Adipocyte (in vitro differentiated cells): Measurements from ENCODE around the gene DENND1A.

Experiments
- DNase-seq: peaks from one replicate; pipeline ENCODE4 v3.0.0-alpha.2; 2015; ENCODE audit warnings: low read depth
- H3K27me3 ChIP-seq: replicated peaks from 2 replicates; pipeline ENCODE4 v1.7.0; 2013; ENCODE audit warnings: mild to moderate bottlenecking, low read length, moderate library complexity; ENCODE audit not compliant: control insufficient read depth, insufficient read depth
- H3K36me3 ChIP-seq: 2 replicates; pipeline ENCODE4 v1.7.0; 2013; ENCODE audit warnings: low read length, mild to moderate bottlenecking, moderate library complexity; ENCODE audit not compliant: control insufficient read depth, insufficient read depth, severe bottlenecking
- H3K4me1 ChIP-seq: 2 replicates; pipeline ENCODE4 v1.7.0; 2013; ENCODE audit warnings: mild to moderate bottlenecking, low read length, moderate library complexity; ENCODE audit not compliant: control insufficient read depth, insufficient read depth
- H3K4me3 ChIP-seq: 2 replicates; pipeline ENCODE4 v1.7.0; 2013; ENCODE audit warnings: mild to moderate bottlenecking, low read length, moderate library complexity
- H3K9ac ChIP-seq: 2 replicates; pipeline ENCODE4 v1.7.0; 2013; ENCODE audit warnings: mild to moderate bottlenecking, low read length, moderate library complexity
- H3K9me3 ChIP-seq: 2 replicates; pipeline ENCODE4 v1.7.0; 2013; ENCODE audit warnings: mild to moderate bottlenecking, low read length, moderate library complexity; ENCODE audit not compliant: control insufficient read depth

DENND1A gene

DNA sequence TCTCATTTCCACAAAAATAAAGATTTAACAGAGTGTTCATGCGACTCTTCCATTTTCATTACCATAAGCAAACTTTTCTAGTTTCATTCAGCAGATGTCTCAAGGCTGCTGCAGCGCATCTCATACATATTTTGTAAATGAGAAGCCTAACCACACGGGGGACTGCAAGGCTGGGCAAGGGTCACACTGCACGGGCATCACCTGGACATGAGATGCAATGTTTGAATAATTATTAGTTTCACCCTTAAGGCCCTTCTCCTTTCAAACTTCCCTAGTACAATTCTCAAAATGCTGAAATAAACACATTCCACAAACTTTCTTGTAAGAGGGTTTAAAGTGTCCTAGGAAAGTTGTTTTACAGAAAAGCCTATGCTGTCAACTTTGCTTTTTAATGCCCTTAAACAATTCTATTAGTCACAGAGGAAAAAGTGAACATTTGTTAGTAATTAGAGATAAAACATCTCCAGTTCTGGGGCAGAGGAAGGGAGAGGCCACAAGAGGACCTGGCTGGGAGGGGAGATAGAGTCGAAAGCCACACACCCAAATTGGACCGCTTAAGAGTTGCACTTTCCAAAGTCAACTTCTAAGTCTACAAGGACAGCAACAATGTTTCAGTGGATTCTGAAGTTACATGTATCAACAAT is 1.3 kb downstream of the DENND1A start:
- Histone ChIP-seq H3K4me1 (peaks cover 29% of the 10 kb centered on the region), H3K36me3 (no peaks in the 10 kb centered on the region), H3K27me3 (no peaks in the 10 kb centered on the region), H3K4me3 (peak overlapping the region; percentile 87), H3K9me3 (peaks cover 3% of the 10 kb centered on the region), H3K9ac (peak overlapping the region; percentile 83)
- peak; percentile 73 for DNase-seq

DNA sequence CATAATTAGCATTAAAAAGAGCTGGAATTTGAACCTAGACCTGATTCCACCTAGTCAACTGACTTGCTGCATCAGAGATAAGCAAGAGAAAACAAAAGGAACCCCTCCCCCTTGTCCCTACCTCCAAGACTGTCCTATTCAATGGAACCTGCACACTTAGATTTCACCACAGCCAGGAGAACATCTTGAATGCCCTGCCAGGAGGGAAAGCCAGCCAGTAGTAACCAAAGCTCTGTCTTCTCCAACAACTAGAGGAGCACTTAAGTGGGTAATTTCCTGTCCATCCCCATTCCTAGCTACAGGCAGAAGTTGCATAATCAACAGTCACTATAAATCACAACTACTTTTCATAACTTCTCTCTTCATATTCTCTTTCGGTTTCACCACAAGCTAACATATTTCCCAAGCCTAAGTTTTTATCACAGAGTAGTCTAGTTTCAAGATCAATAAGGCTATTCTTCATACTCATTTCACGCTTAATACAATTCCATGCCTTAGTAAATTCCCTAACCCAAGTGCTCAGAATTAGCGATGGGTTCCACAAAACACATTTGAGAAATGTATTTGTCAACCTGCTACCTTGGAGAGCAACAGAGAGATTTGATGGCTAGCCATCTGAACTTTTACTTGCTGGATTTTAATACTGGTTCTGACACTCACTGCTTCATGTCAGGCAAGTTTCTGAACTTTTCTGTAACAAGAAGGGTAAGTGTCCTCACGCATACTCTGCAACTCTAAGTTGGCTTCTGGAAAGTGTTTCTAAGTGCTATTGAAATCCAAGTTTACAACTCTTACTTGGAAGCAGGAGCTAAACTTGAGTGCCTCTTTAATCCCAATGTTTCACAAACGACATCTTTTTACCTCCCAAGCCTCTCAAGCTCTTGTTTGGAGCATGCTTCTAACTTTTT is 2.0 kb downstream of the DENND1A start:
- H3K9me3 ChIP-seq, result peaks cover 4% of the 10 kb centered on the region
- H3K4me3 ChIP-seq, result peak overlapping the region; percentile 87
- H3K9ac ChIP-seq, result no peak overlapping the region
- H3K36me3 ChIP-seq, result no peaks in the 10 kb centered on the region
- peaks cover 29% of the 10 kb centered on the region for H3K4me1 ChIP-seq
- H3K27me3 ChIP-seq, result no peaks in the 10 kb centered on the region
- peak; percentile 48 for DNase-seq

DNA sequence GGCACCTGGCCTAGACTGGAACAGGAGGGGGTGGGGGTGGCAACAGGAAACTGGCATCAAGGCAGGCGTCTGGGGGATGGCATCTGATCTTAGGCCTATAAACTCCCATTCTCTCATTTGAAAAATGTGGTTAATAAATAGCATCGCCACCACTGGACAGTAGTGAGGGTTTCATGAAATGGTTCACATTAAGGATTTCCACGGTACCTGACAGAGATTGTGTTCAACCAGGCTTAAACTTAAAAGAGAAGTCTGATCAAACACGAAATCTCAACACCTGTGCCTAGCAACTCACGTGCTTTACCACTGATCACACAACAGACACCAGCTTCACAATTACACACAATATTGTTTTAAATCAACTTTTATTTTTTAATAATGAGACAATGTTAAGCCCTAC is 3.0 kb downstream of the DENND1A start:
- Histone ChIP-seq H3K9me3 (peaks cover 4% of the 10 kb centered on the region), H3K4me3 (no peak overlapping the region), H3K27me3 (no peaks in the 10 kb centered on the region), H3K36me3 (no peaks in the 10 kb centered on the region), H3K9ac (no peak overlapping the region), H3K4me1 (peaks cover 29% of the 10 kb centered on the region)
- DNase-seq, result no peak

DNA sequence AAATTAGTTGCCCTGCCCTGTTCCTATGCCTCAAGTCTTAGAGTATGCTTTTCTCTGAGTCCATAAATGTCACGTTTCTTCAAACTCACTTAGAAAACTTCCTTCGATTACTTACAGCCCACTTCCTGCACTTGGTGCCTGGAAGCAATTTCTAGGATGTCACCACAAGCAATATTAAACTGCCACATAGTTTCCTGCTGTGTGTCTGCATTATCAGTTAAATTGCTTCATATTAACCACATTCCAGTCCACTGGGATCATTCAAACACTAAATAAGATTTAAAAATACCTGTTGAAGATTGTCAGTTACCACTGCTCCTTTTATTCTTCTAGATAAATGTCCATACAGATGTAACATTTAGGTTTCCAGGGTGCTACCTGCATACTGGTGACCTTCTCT is 4.1 kb downstream of the DENND1A start:
- Histone ChIP-seq H3K4me1 (peaks cover 29% of the 10 kb centered on the region), H3K4me3 (no peak overlapping the region), H3K36me3 (no peaks in the 10 kb centered on the region), H3K9me3 (peaks cover 4% of the 10 kb centered on the region), H3K27me3 (no peaks in the 10 kb centered on the region), H3K9ac (no peak overlapping the region)
- DNase-seq, result peak; percentile 5

DNA sequence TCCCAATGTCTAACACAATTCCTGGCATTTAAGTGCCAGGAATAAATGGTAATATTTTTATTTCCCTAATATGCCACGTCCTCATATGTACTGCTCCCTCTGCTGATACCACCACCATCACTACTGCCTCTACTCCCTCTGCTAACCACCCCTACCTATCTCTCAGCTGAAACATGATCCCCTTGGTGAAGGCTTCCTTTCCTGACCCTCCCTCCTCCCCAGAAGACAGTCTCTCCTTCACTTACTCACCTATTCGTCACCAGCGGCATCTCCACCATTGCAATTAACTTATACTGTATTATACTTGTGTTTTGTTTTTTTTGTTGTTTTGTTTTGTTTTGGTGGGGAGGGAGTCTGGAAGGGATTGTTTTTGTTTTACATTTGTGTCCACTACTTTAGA is 4.8 kb downstream of the DENND1A start:
- Histone ChIP-seq H3K4me3 (no peak overlapping the region), H3K4me1 (peaks cover 29% of the 10 kb centered on the region), H3K27me3 (no peaks in the 10 kb centered on the region), H3K36me3 (no peaks in the 10 kb centered on the region), H3K9ac (no peak overlapping the region), H3K9me3 (peaks cover 4% of the 10 kb centered on the region)
- no peak for DNase-seq

DNA sequence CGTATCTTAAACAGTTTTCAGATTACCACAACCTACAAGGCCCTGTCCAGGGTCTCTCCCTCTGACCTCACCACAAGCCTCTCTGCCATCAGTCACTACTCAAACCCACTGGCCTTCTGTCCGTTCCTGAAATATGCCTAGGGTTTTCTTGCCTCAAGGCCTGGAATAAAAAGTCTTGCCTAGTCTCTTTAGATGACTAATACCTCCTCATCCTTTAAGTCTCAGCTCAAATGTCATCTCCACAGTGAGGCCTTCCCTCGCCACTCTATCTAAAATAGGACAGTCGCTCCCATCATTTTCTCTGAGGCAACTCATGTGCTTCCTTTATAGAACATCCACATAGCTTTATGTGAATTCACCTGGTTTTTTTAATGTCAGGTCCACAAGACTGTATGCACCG is 5.2 kb downstream of the DENND1A start:
- Histone ChIP-seq H3K4me1 (peaks cover 29% of the 10 kb centered on the region), H3K27me3 (no peaks in the 10 kb centered on the region), H3K36me3 (no peaks in the 10 kb centered on the region), H3K9ac (no peak overlapping the region), H3K9me3 (peaks cover 4% of the 10 kb centered on the region), H3K4me3 (no peak overlapping the region)
- no peak for DNase-seq

DNA sequence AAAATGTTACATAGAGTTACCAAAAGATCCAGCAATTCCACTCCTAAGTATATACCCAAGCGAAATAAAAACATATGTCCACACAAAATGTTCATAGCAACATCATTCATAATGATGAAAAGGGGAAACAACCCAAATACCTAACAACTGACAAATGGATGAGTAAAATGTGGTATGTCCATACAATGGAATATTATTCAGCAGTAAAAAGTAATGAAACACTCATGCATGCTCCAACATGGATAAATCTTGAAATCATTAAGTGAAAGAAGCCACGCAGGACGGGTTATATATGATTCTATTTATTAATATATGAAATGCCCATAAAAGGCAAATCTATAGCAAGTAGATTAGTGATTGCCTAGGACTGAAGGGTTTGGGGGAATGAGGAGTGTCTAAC is 6.0 kb downstream of the DENND1A start:
- no peak overlapping the region for H3K4me3 ChIP-seq
- DNase-seq, result no peak
- H3K9ac ChIP-seq, result no peak overlapping the region
- H3K27me3 ChIP-seq, result no peaks in the 10 kb centered on the region
- no peaks in the 10 kb centered on the region for H3K36me3 ChIP-seq
- peaks cover 4% of the 10 kb centered on the region for H3K9me3 ChIP-seq
- H3K4me1 ChIP-seq, result peaks cover 25% of the 10 kb centered on the region

DNA sequence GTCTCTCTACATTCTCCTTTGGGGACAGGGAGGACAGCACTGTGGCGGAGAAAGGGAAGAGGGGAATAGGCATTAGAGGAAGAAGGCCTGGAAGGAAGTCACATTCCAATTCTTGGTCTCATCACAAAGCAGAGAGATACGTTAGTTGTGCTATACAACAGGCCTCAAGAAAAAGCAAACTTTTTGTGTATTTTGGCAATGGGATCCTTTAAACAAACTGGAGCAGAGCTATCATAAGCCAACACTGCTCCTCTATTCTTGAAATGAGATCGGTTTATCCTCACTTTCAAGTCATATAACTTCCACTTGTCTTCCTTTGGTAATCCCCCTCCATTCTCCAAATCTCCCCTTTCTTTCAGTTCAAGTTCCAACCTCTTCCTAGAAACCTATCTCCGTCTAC is 6.5 kb downstream of the DENND1A start:
- Histone ChIP-seq H3K36me3 (no peaks in the 10 kb centered on the region), H3K9ac (no peak overlapping the region), H3K4me3 (no peak overlapping the region), H3K4me1 (peaks cover 19% of the 10 kb centered on the region), H3K27me3 (no peaks in the 10 kb centered on the region), H3K9me3 (peaks cover 4% of the 10 kb centered on the region)
- DNase-seq, result no peak

DNA sequence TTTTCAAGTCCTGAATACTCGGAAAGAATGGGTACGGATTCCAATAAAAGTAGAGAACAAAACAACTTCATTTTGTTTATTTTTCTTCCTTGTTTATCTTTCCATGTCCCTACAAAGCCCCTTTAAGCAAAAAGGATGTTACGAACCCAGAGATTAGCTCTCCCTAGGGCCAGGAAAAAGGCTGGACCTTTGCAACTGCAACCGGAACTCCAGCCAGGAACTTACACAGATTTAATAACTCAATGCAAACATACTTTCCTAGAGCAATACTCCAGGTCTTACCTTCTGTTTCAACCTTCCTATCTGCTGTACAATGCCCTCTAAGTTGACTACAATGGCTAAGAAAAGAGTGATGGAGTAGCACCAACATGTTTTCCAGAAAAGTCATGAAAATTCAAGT is 7.0 kb downstream of the DENND1A start:
- Histone ChIP-seq H3K36me3 (no peaks in the 10 kb centered on the region), H3K9me3 (peaks cover 4% of the 10 kb centered on the region), H3K4me3 (no peak overlapping the region), H3K4me1 (peaks cover 15% of the 10 kb centered on the region), H3K27me3 (no peaks in the 10 kb centered on the region), H3K9ac (no peak overlapping the region)
- DNase-seq, result no peak

DNA sequence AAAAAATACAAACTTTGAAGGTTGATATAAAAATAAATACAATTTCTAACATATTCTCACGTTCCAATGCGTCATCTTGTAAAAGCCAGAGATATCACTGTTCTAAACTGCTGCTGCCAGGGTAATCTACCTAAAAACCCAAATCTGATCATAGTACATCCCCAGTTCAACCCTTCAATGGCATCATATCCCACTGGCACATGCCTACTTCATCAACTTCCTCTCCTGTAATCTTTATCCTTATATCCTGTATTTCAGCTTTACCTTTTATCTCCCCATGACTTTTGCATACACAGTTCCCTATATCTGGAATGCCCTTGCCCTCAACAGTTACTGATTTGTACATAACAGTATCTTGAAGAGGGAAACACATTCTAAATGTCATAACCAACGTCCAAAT is 7.5 kb downstream of the DENND1A start:
- Histone ChIP-seq H3K9me3 (peaks cover 4% of the 10 kb centered on the region), H3K36me3 (no peaks in the 10 kb centered on the region), H3K4me3 (no peak overlapping the region), H3K4me1 (peaks cover 10% of the 10 kb centered on the region), H3K27me3 (no peaks in the 10 kb centered on the region), H3K9ac (no peak overlapping the region)
- no peak for DNase-seq

DNA sequence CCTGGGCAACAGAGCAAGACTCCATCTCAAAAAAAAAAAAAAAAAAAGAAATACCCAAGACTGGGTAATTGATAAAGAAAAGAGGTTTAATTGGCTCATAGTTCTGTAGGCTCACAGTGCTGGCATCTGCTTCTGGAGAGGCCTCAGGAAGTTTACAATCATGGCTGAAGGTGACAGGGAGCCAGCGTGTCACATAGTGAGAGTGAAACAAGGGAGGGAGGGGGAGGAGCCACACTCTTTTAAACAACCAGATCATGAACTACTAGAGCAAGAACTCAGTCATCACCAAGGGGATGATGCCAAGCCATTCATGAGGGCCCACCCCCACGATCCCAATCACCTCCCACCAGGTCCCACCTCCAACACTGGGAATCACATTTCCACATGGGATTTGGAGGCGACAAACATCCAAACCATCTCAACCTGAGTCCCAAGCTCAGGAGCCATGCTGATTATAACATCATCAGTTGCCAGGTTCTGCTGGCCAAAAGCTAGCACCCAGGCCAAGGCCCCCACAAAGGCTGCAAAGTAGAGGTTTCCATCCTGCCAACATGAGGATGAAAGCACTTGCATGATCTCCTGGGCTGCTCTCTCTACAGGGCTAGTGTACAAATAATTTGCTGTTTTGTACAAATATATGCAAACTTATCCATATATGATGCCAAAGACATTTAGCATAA is 15.3 kb downstream of the DENND1A start:
- no peaks in the 10 kb centered on the region for H3K4me1 ChIP-seq
- no peaks in the 10 kb centered on the region for H3K36me3 ChIP-seq
- no peak overlapping the region for H3K9ac ChIP-seq
- H3K27me3 ChIP-seq, result no peaks in the 10 kb centered on the region
- DNase-seq, result no peak
- H3K4me3 ChIP-seq, result no peak overlapping the region
- no peaks in the 10 kb centered on the region for H3K9me3 ChIP-seq
